Keratinocyte (primary cell): ENCODE results near the gene BSPH1. TPM values are rescaled to one million over a fixed set of nuclear protein-coding genes. Genes with fewer than 3 reads are reported as not detected.

Source experiments
- DNase-seq: peaks from one replicate; pipeline ENCODE4 v3.0.0-alpha.2; 2011; ENCODE audit warnings: low read depth, missing footprints, low spot score
- FAIRE-seq: peaks from 2 replicates; lab custom pipeline; 2011; peaks lifted over from hg19 to GRCh38; lab: Jason Lieb, UNC
- H2AFZ ChIP-seq: 2 replicates; pipeline ENCODE4 v1.6.0; 2012; ENCODE audit warnings: low read length, control low read depth, inconsistent platforms; ENCODE audit not compliant: control insufficient read depth
- H3K27ac ChIP-seq: 2 replicates; pipeline ENCODE4 v1.5.1; 2011; ENCODE audit warnings: low read length; ENCODE audit not compliant: control insufficient read depth, insufficient read depth
- H3K27me3 ChIP-seq: 3 replicates; pipeline ENCODE4 v1.6.0; 2011; ENCODE audit warnings: low read length; ENCODE audit not compliant: control insufficient read depth, insufficient read depth; ENCODE audit errors: extremely low read depth
- H3K36me3 ChIP-seq, 2 experiments: 2 replicates in 1 of 2; 3 replicates in 1 of 2; pipeline ENCODE4 v1.5.1; 2011; ENCODE audit warnings: low read length in 2 of 2, mild to moderate bottlenecking in 1 of 2; ENCODE audit not compliant: control insufficient read depth in 2 of 2, insufficient read depth in 2 of 2; ENCODE audit errors: extremely low read depth in 1 of 2
- H3K4me1 ChIP-seq: 3 replicates; pipeline ENCODE4 v1.5.1; 2011; ENCODE audit warnings: low read length; ENCODE audit not compliant: control insufficient read depth, insufficient read depth; ENCODE audit errors: extremely low read depth
- H3K4me2 ChIP-seq: 3 replicates; pipeline ENCODE4 v1.6.0; 2011; ENCODE audit warnings: low read depth, low read length; ENCODE audit not compliant: control insufficient read depth, insufficient read depth; ENCODE audit errors: extremely low read depth
- H3K4me3 ChIP-seq, 3 experiments: fragments of 200-600 bp in 1 of 3; sonication (generic) in 1 of 3; 2 replicates in 2 of 3; 3 replicates in 1 of 3; pipeline ENCODE4 v1.5.1; 2011 to 2016; ENCODE audit warnings: low read length in 3 of 3, mild to moderate bottlenecking in 3 of 3, control low read depth in 2 of 3, inconsistent platforms in 1 of 3, low read depth in 1 of 3, mixed read lengths in 1 of 3, mixed run types in 1 of 3, moderate library complexity in 1 of 3; ENCODE audit not compliant: control insufficient read depth in 2 of 3, insufficient read depth in 2 of 3; ENCODE audit errors: extremely low read depth in 1 of 3
- H3K79me2 ChIP-seq: 2 replicates; pipeline ENCODE4 v1.6.0; 2012; ENCODE audit warnings: low read length; ENCODE audit not compliant: control insufficient read depth, insufficient read depth
- H3K9ac ChIP-seq: 3 replicates; pipeline ENCODE4 v1.6.0; 2011; ENCODE audit warnings: low read length; ENCODE audit not compliant: control insufficient read depth, insufficient read depth; ENCODE audit errors: extremely low read depth
- H3K9me1 ChIP-seq: 3 replicates; pipeline ENCODE4 v1.6.0; 2011; ENCODE audit warnings: low read length; ENCODE audit not compliant: control insufficient read depth, insufficient read depth; ENCODE audit errors: extremely low read depth
- H3K9me3 ChIP-seq: 2 replicates; pipeline ENCODE4 v1.5.1; 2012; ENCODE audit warnings: low read depth, low read length; ENCODE audit not compliant: control insufficient read depth
- H4K20me1 ChIP-seq: 3 replicates; pipeline ENCODE4 v1.6.0; 2011; ENCODE audit warnings: low read length; ENCODE audit not compliant: control insufficient read depth, insufficient read depth; ENCODE audit errors: extremely low read depth
- EZH2 ChIP-seq: IDR thresholded peaks from one replicate; pipeline ENCODE4 v1.6.1; 2012; ENCODE audit warnings: inconsistent platforms, mild to moderate bottlenecking, low read length, moderate library complexity
- dilution Hi-C: fragments of 300-500 bp; cut with MboI; formaldehyde crosslinking; loops from one replicate; pipeline ENCODE4 v1.7.0; 2020; ENCODE audit warnings: low sequenced_read_pairs; ENCODE audit not compliant: extremely low pct_ligation_motif_present
- polyA plus RNA-seq, 5 experiments: library from polyadenylated mRNA; depleted of rRNA in 3 of 5; stranded (reverse) in 3 of 5; stranded (forward) in 1 of 5; unstranded in 1 of 5; fragments of >200 nt; gene quantifications; 1 replicate in 1 of 5; 2 replicates in 3 of 5; 3 replicates in 1 of 5; pipeline versions ENCODE4 v1.2.1 to v1.2.3, GENCODE V29; 2011 to 2012; ENCODE audit warnings: missing spikeins in 2 of 5, low read depth in 1 of 5, low replicate concordance in 1 of 5
- TF ChIP-seq, protein P1 (sequence below), 3 experiments: IDR thresholded peaks in 1 of 3; conservative IDR thresholded peaks in 1 of 3; optimal IDR thresholded peaks in 1 of 3; 2 replicates in 2 of 3; 3 replicates in 1 of 3; pipeline versions ENCODE3 to v1.5.1; 2011; ENCODE audit warnings: low read length in 3 of 3, mild to moderate bottlenecking in 3 of 3, moderate library complexity in 2 of 3, control low read depth in 1 of 3, inconsistent platforms in 1 of 3; ENCODE audit not compliant: insufficient read depth in 2 of 3; ENCODE audit errors: extremely low read depth in 1 of 3

Gene BSPH1
- polyA plus RNA-seq, 1 donor (not counting 4 experiments of a cell fraction or from before 2014, with no cell fraction given) = not detected

DNA sequence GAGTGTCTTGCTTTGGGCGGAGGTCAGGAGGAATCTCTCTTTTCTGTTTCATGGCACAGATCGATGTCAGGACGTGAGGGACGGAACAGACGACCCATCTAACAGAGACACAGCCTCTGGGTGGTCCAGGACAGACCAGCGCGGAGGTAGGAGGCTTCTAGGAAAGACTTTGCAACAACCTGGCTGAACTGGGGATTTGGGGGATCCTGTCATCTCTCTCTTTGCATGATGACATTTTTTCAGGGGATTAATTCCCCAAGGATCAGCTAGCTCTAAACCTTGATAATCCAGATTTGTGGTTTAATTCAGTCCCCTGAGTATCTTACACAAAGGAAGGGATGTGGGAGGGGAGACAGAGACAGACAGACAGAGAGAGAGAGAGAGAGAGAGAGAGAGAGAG, 37.5 kb upstream of the BSPH1 start:
- H3K9ac ChIP-seq = no peak overlapping the region

GRCh38 chr19:48025480-48025879, 33.5 kb upstream of the BSPH1 start:
- no peak overlapping the region for H3K4me3 ChIP-seq
- no peaks in the 10 kb centered on the region for H3K9me3 ChIP-seq
- DNase-seq (no peak), FAIRE-seq (no peak)
- TF ChIP-seq, protein P1, sequence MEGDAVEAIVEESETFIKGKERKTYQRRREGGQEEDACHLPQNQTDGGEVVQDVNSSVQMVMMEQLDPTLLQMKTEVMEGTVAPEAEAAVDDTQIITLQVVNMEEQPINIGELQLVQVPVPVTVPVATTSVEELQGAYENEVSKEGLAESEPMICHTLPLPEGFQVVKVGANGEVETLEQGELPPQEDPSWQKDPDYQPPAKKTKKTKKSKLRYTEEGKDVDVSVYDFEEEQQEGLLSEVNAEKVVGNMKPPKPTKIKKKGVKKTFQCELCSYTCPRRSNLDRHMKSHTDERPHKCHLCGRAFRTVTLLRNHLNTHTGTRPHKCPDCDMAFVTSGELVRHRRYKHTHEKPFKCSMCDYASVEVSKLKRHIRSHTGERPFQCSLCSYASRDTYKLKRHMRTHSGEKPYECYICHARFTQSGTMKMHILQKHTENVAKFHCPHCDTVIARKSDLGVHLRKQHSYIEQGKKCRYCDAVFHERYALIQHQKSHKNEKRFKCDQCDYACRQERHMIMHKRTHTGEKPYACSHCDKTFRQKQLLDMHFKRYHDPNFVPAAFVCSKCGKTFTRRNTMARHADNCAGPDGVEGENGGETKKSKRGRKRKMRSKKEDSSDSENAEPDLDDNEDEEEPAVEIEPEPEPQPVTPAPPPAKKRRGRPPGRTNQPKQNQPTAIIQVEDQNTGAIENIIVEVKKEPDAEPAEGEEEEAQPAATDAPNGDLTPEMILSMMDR (optimal IDR thresholded peaks at IDR 0.05 in 1 of 3, IDR thresholded peaks at IDR 0.05 in 1 of 3, conservative IDR thresholded peaks at IDR 0.05 in 1 of 3; ENCODE audit: extremely low read depth in 1 of 3, insufficient read depth in 2 of 3, low read length in 3 of 3) = no peak
- TF ChIP-seq EZH2 = no peak
- H3K4me1 ChIP-seq = no peaks in the 10 kb centered on the region
- H3K36me3 ChIP-seq = no peaks in the 10 kb centered on the region
- H3K79me2 ChIP-seq = no peaks in the 10 kb centered on the region
- no peaks in the 10 kb centered on the region for H3K9me1 ChIP-seq
- no peaks in the 10 kb centered on the region for H3K27me3 ChIP-seq
- dilution Hi-C loops = no loop called here
- H3K4me2 ChIP-seq = no peak overlapping the region
- H3K9ac ChIP-seq = no peak overlapping the region
- H3K27ac ChIP-seq = no peak overlapping the region
- H2AFZ ChIP-seq = no peak overlapping the region
- H4K20me1 ChIP-seq = no peaks in the 10 kb centered on the region

More for the DNA sequence above, 37.5 kb upstream of the BSPH1 start:
- Histone ChIP-seq H3K4me1 (no peaks in the 10 kb centered on the region), H3K9me3 (no peaks in the 10 kb centered on the region), H3K27ac (no peak overlapping the region), H3K9me1 (no peaks in the 10 kb centered on the region), H4K20me1 (no peaks in the 10 kb centered on the region), H3K79me2 (no peaks in the 10 kb centered on the region), H2AFZ (no peak overlapping the region), H3K4me3 (no peak overlapping the region), H3K4me2 (no peak overlapping the region), H3K27me3 (no peaks in the 10 kb centered on the region), H3K36me3 (no peaks in the 10 kb centered on the region)
- dilution Hi-C loops = no loop called here
- TF ChIP-seq EZH2 = no peak
- TF ChIP-seq, protein P1 (optimal IDR thresholded peaks at IDR 0.05 in 1 of 3, IDR thresholded peaks at IDR 0.05 in 1 of 3, conservative IDR thresholded peaks at IDR 0.05 in 1 of 3; ENCODE audit: extremely low read depth in 1 of 3, insufficient read depth in 2 of 3, low read length in 3 of 3) = no peak
- FAIRE-seq (no peak), DNase-seq (no peak)
